HL-60/S4 (cell line): ENCODE measurements around the gene PKIG.
"Not testable (repeated sequence)": the region's sequence is repeated elsewhere in the genome, so short reads cannot be mapped to it uniquely, and the experiment has no call there.

Experiments
- in situ Hi-C: fragments of 300-500 bp; cut with MboI; formaldehyde crosslinking; loops from 2 replicates; pipeline ENCODE4 v1.14.3; 2022; ENCODE audit warnings: low sequenced_read_pairs

The PKIG gene

DNA sequence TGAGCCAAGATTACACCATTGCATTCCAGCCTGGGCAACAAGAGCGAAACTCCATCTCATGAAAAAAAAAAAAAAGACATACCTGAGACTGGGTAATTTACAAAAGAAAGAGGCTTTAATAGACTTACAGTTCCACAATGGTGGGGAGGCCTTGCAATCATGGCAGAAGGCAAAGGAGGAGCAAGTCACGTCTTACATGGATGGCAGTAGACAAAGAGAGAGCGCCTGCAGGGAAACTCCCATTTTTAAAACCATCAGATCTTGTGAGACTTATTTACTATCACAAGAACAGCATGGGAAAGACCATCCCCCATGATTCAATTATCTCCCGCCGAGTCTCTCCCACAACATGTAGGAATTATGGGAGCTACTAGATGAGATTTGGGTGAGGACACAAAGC, 71.8 kb downstream of the PKIG start:
- in situ Hi-C loops = not testable (repeated sequence)

DNA sequence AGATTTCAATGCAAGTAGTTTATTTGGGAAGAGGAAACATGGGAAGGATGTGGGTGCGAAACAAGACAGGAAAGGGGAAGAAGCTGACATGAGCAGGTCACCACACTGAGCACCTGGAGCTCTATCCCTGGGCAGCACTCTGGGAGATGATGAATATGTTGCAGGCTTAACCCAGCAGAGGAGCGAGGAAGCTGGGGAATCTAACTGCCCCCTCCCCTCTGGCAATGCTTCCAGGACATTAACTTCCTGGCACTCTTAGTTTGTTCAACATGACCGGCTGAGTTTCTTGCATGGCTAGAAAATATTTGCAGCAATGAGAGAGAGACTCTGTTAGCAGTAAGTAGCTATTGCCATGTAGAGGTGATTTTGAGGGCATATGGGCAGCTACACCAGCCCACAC, 74.1 kb downstream of the PKIG start:
- in situ Hi-C loops = no loop called here

GRCh38 chr20:44657875-44658274, 75.5 kb downstream of the PKIG start:
- in situ Hi-C loops = no loop called here

DNA sequence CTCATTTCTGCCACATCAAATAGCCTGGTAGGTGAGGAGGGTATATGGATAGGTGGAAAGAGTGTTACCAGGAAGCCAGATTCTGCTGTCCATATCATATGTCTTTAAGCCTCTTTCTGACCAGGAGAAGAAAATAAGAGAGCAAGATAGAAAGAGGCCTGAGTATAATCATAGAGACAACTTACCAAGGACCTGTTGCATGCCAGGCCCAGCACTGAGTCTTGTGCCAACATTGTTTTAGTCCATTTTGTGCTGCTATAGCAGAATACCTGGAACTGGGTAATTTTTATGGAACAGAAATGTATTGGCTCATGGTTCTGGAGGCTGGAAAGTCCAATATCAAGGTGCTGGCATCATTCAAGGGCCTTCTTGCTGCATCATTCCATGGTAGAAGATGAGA, 76.4 kb downstream of the PKIG start:
- in situ Hi-C loops = no loop called here

DNA sequence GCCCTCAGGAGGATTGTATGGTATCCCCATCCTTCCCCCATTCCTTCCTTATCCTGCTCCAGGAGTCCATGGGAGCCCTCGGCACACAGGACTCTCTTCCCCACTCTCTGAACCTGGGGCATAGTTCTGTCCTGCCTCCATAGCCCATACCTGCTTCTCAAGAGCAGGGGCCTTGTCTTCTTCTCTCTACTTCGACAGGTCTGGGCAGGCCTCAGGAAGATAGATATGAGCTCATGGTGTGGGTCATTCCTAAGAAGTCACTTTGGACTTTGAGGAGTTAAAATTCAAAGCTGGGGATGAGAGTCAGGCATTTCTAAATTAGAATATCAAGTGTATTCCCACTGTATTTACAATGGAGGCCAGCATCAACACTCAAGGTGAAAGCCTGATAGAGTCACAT, 77.6 kb downstream of the PKIG start:
- in situ Hi-C loops = loop anchor here (5.0 kb wide), 1 partner anchor 52 kb away; no protein-coding TSS in a partner anchor

DNA sequence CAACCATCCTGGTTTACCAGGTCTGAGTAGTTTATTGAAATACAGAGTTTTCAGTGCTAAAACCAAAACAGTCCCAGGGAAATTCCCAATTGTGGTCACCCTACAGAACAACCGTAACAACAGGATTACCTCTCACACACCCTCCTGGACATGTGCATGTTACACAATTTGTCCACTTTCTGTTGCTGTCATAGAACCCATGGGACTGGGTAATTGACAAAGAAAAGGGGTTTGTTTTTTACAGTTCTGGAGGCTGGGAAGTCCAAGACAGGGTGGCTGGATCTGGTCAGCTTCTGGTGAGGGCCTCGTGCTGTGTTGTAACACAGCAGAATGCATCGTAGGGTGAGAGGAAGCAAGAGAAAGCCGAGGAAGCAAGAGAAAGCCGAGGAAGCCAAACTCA, 78.2 kb downstream of the PKIG start:
- in situ Hi-C loops = loop anchor here (5.0 kb wide), 1 partner anchor 52 kb away; no protein-coding TSS in a partner anchor

DNA sequence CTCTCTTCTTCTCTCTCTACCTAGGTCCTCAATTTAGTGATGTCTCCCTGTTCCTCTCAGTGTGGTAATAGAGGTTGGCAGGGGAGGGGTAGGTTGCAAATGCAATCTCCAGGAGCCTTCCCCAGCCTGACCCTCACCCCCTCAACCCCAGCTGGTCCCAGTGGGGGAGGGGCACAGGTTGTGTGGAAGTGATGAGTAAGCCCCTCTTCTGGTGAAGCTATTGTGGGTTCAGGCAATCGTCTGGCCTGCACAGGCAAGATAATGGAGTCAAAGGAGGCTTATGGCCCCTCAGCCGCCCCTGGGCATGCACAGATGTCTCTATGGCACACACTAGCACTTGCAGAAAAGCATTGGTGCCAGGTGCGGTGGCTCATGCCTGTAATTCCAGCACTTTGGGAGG, 79.9 kb downstream of the PKIG start:
- in situ Hi-C loops = loop anchor here (5.0 kb wide), 1 partner anchor 50 kb away; no protein-coding TSS in a partner anchor

GRCh38 chr20:44664131-44664530, 81.8 kb downstream of the PKIG start:
- in situ Hi-C loops = loop anchor here (5.0 kb wide), 1 partner anchor 48 kb away; no protein-coding TSS in a partner anchor

GRCh38 chr20:44666066-44666465, 83.7 kb downstream of the PKIG start:
- in situ Hi-C loops = no loop called here
